Measurements from ENCODE around the gene GMDS. TPM values are rescaled to one million over a fixed set of nuclear protein-coding genes. Genes with fewer than 3 reads are reported as not detected.

Gene GMDS
- total and polyA plus RNA-seq, 2 donors (not counting 3 experiments of a cell fraction or from before 2014, with no cell fraction given) = 9.8 to 23.5 TPM

DNA sequence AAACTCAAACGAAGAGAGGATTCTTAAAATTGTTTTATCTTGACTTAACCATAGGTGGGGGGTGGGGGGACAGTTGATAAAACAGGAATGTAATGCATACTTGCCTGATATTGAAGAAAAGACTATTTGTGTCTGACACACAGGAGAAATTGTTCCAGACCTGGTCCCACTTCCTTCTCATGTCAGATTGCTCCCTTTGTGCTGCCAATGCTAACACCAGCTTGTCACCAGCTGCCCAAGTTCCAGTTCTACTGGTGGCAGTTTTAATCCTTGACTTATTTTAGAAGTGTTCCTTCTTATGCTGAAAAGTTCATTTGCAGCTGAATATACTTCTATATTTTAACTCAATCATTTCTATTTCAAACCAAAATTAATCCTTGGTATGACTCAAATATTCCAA, 127.3 kb downstream of the GMDS start:
- no peak for DNase-seq (ENCODE audit: low read depth, low spot score)
- FAIRE-seq = no peak
- no peak for TF ChIP-seq JUN (IDR thresholded peaks at IDR 0.05; ENCODE audit: borderline replicate concordance, insufficient read depth, insufficient read length, low read depth)
- TF ChIP-seq, protein P1, sequence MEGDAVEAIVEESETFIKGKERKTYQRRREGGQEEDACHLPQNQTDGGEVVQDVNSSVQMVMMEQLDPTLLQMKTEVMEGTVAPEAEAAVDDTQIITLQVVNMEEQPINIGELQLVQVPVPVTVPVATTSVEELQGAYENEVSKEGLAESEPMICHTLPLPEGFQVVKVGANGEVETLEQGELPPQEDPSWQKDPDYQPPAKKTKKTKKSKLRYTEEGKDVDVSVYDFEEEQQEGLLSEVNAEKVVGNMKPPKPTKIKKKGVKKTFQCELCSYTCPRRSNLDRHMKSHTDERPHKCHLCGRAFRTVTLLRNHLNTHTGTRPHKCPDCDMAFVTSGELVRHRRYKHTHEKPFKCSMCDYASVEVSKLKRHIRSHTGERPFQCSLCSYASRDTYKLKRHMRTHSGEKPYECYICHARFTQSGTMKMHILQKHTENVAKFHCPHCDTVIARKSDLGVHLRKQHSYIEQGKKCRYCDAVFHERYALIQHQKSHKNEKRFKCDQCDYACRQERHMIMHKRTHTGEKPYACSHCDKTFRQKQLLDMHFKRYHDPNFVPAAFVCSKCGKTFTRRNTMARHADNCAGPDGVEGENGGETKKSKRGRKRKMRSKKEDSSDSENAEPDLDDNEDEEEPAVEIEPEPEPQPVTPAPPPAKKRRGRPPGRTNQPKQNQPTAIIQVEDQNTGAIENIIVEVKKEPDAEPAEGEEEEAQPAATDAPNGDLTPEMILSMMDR (IDR thresholded peaks at IDR 0.05; ENCODE audit: extremely low read depth in 1 of 2, insufficient read depth in 1 of 2, low read depth in 1 of 2, low read length in 2 of 2) = no peak
- TF ChIP-seq GATA2 (IDR thresholded peaks at IDR 0.05; ENCODE audit: insufficient read depth, insufficient read length, low read depth, low read length) = no peak
- no peak for TF ChIP-seq MYC (IDR thresholded peaks at IDR 0.05; ENCODE audit: low read depth, low read length)
- TF ChIP-seq, protein P2, sequence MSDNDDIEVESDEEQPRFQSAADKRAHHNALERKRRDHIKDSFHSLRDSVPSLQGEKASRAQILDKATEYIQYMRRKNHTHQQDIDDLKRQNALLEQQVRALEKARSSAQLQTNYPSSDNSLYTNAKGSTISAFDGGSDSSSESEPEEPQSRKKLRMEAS (IDR thresholded peaks at IDR 0.05; ENCODE audit: insufficient read depth, insufficient read length) = no peak
- no peak for TF ChIP-seq FOS (IDR thresholded peaks at IDR 0.05; ENCODE audit: borderline replicate concordance, insufficient read depth, low read length)
- no peak for TF ChIP-seq POLR2AphosphoS5 (IDR thresholded peaks at IDR 0.05; ENCODE audit: insufficient read depth, low read depth, low read length)
- no peak for TF ChIP-seq EZH2 (IDR thresholded peaks at IDR 0.05; ENCODE audit: borderline replicate concordance, low read depth, low read length, severe bottlenecking)
- no peak for TF ChIP-seq POLR2A (IDR thresholded peaks at IDR 0.05; ENCODE audit: low read depth, low read length)
- Histone ChIP-seq H4K20me1 (replicated peaks; ENCODE audit: control insufficient read depth, extremely low read depth, insufficient read depth, low read length) (no peaks in the 10 kb centered on the region), H3K27ac (ENCODE audit: insufficient read depth, low read depth, low read length) (no peak overlapping the region), H3K4me1 (ENCODE audit: control insufficient read depth, extremely low read depth, insufficient read depth, low read length) (peaks cover 19% of the 10 kb centered on the region), H3K79me2 (ENCODE audit: control insufficient read depth, insufficient read depth, low read length) (no peaks in the 10 kb centered on the region), H3K9me3 (replicated peaks; ENCODE audit: control insufficient read depth, insufficient read depth, low read length) (no peaks in the 10 kb centered on the region), H3K9ac (replicated peaks; ENCODE audit: extremely low read depth, insufficient read depth, low read length) (no peak overlapping the region), H3K9me1 (replicated peaks; ENCODE audit: control insufficient read depth, extremely low read depth, insufficient read depth, low read length) (no peaks in the 10 kb centered on the region), H3K4me3 (replicated peaks in 1 of 3; ENCODE audit: insufficient read depth in 1 of 3, low read depth in 1 of 3, low read length in 3 of 3) (no peak overlapping the region), H2AFZ (ENCODE audit: low read depth, low read length) (no peak overlapping the region), H3K36me3 (ENCODE audit: control insufficient read depth in 2 of 2, extremely low read depth in 1 of 2, insufficient read depth in 2 of 2, low read length in 2 of 2) (no peaks in the 10 kb centered on the region), H3K27me3 (ENCODE audit: control insufficient read depth in 2 of 2, insufficient read depth in 2 of 2, low read length in 2 of 2) (no peaks in the 10 kb centered on the region), H3K4me2 (ENCODE audit: insufficient read depth, low read length) (no peak overlapping the region)
- POLR2A ChIA-PET = no interaction called here
- CTCF ChIA-PET = no interaction called here
- intact Hi-C loops (cut with micrococcal nuclease) (no loop called here), dilution Hi-C loops (cut with MboI; ENCODE audit: extremely low pct_ligation_motif_present, low sequenced_read_pairs) (loop anchor here (25.0 kb wide), 3 partner anchors 331 to 519 kb away; partner anchors contain the start of gene FOXC1)
- BruUV-seq (replicated peaks) = no TSS peak

All from endothelial cell of umbilical vein (primary cell).